HUES48 (cell line): Measurements from ENCODE around the gene C1orf21.
A peak's percentile ranks its signal among the peaks of the same experiment; 100 is the strongest.

Source experiments
- H3K27ac ChIP-seq: one replicate; pipeline ENCODE4 v1.7.0; 2013; ENCODE audit warnings: low read depth, low read length, inconsistent platforms
- H3K27me3 ChIP-seq: 2 replicates; pipeline ENCODE4 v1.6.1; 2013; ENCODE audit warnings: mild to moderate bottlenecking, low read length; ENCODE audit not compliant: control insufficient read depth, insufficient read depth
- H3K36me3 ChIP-seq: 2 replicates; pipeline ENCODE4 v1.6.1; 2013; ENCODE audit warnings: low read length; ENCODE audit not compliant: control insufficient read depth, insufficient read depth
- H3K4me1 ChIP-seq: 2 replicates; pipeline ENCODE4 v1.6.1; 2013; ENCODE audit warnings: mild to moderate bottlenecking, low read length; ENCODE audit not compliant: control insufficient read depth, insufficient read depth
- H3K4me3 ChIP-seq: 2 replicates; pipeline ENCODE4 v1.5.1; 2013; ENCODE audit warnings: mild to moderate bottlenecking, low read depth, low read length
- H3K9ac ChIP-seq: 2 replicates; pipeline ENCODE4 v1.6.1; 2013; ENCODE audit warnings: mild to moderate bottlenecking, low read depth, low read length, moderate library complexity
- H3K9me3 ChIP-seq: 2 replicates; pipeline ENCODE4 v1.6.1; 2013; ENCODE audit warnings: low read length; ENCODE audit not compliant: control insufficient read depth, insufficient read depth

C1orf21 gene

DNA sequence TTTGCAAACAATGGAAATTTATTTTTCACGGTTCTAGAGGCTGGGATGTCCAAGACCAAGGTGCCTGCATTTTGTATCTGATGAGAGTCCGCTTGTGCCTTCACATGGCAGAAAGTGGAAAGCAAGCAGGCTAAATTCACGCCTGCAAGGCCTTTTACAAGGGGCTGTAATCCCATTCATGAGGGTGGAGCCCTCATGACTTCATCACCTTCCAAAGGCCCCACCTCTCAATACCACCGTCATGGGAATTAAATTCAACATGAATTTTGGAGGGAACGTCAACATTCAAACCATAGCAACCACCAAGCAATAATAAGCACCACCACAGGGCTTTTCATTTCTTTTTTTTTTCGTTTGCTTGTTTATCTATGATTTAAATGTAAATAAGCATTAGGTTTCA lies 115.3 kb downstream of the C1orf21 start:
- Histone ChIP-seq H3K9ac (no peak overlapping the region), H3K27ac (no peak overlapping the region), H3K36me3 (no peaks in the 10 kb centered on the region), H3K4me3 (no peak overlapping the region), H3K27me3 (no peaks in the 10 kb centered on the region), H3K4me1 (peaks cover 52% of the 10 kb centered on the region), H3K9me3 (no peaks in the 10 kb centered on the region)

DNA sequence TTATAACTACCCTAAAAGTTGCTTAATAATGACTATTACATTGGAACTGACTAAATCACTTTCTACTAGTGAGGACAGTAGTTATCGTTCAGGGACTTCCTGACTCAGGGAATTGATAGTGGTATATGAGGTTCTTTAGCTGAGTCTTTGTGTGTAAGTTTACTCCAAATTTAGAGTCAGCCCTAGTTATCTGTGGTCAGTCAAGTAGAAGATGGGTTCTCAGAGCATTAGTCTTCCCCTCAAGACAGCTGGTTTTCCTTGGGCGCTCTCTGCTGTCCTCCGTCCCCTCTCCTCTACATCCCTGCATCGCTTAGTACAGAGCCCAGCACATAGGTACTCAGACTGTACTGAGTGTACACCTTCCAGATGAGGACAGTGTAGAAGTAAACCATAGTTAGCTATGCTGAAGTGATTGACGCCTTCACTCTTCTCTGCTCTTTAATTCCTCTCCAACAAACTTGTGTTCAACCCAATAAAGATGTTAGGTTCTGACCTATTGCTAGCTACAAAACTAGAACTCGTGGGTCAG lies 116.5 kb downstream of the C1orf21 start:
- no peaks in the 10 kb centered on the region for H3K9me3 ChIP-seq
- H3K27ac ChIP-seq = no peak overlapping the region
- no peak overlapping the region for H3K9ac ChIP-seq
- no peaks in the 10 kb centered on the region for H3K36me3 ChIP-seq
- no peaks in the 10 kb centered on the region for H3K27me3 ChIP-seq
- peaks cover 41% of the 10 kb centered on the region for H3K4me1 ChIP-seq
- no peak overlapping the region for H3K4me3 ChIP-seq

- H3K4me1 ChIP-seq = peaks cover 31% of the 10 kb centered on the region
- H3K9me3 ChIP-seq = no peaks in the 10 kb centered on the region
- H3K4me3 ChIP-seq = no peak overlapping the region
- H3K36me3 ChIP-seq = peaks cover under 1% of the 10 kb centered on the region; the same call in 1 of the 2 replicates
- H3K9ac ChIP-seq = 0 out of 2 replicates have a peak overlapping the region, but pooled peaks have one; percentile 37
- no peak overlapping the region for H3K27ac ChIP-seq
- no peaks in the 10 kb centered on the region for H3K27me3 ChIP-seq
Measured at GRCh38 chr1:184504040-184504954, 117.5 kb downstream of the C1orf21 start.

DNA sequence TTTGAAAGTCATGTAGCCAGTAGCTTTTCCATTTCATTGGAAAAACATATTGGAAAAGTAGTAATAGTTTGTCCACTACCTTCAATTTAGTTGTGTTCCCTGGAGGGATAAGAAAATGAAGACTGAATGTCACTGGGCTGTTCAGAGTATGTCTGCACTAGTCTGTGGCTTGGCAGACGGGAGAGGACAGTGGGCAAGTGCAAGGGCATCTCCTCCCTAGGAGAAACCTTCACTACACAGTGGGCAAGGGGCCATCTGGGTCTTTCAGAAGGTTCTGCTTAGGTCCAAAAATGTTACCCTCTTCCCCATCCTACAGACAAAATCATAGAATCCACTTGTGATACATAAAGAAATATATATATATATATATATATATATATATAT lies 118.1 kb downstream of the C1orf21 start:
- Histone ChIP-seq H3K4me3 (no peak overlapping the region), H3K36me3 (peaks cover 7% of the 10 kb centered on the region), H3K9me3 (no peaks in the 10 kb centered on the region), H3K27me3 (no peaks in the 10 kb centered on the region), H3K4me1 (peaks cover 24% of the 10 kb centered on the region), H3K27ac (no peak overlapping the region), H3K9ac (no peak overlapping the region)

DNA sequence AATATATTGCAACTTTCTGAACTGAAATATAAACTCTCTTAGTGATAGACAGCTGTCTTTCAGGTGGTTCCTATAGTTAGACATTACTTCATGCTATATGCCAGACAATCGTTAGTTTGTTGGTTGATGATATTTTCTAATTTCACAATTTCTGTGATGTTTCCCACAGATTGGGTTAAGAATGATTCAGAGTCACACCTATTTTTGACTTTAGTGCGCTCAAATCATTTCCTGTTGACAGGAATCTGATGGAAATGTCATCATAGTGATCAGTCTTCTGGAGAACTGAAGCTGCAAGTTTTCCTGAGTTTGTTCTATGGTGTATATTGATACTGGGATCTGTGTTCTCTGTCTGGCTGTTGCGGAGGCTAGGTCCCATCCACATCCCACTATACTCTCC lies 119.7 kb downstream of the C1orf21 start:
- H3K36me3 ChIP-seq = peaks cover 8% of the 10 kb centered on the region
- H3K27ac ChIP-seq = no peak overlapping the region
- no peak overlapping the region for H3K9ac ChIP-seq
- H3K4me1 ChIP-seq = peaks cover 19% of the 10 kb centered on the region
- no peaks in the 10 kb centered on the region for H3K9me3 ChIP-seq
- no peak overlapping the region for H3K4me3 ChIP-seq
- H3K27me3 ChIP-seq = no peaks in the 10 kb centered on the region

DNA sequence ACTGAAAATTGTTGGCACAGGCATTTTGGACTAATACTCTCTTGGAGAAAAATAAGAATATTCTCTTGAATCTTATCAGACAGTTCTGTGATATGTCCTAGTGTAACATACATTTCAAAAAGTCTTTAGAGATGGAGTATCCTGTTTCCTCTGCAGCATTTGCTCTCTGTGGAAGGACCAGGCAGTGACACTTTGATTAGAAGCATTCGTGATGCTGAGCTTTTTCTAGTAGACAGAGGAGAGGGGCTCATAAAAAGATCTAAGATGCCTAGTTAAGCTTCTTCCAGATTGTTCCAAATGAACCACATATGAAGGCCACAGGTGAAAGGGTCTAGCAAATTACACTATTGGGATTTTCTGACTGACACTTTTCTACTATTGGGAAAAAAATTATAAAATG lies 120.3 kb downstream of the C1orf21 start:
- Histone ChIP-seq H3K27me3 (no peaks in the 10 kb centered on the region), H3K4me3 (no peak overlapping the region), H3K27ac (no peak overlapping the region), H3K9me3 (no peaks in the 10 kb centered on the region), H3K9ac (no peak overlapping the region), H3K36me3 (peaks cover 8% of the 10 kb centered on the region), H3K4me1 (peaks cover 16% of the 10 kb centered on the region)

GRCh38 chr1:184507604-184508280 lies 120.9 kb downstream of the C1orf21 start:
- Histone ChIP-seq H3K27me3 (no peaks in the 10 kb centered on the region), H3K4me1 (peaks cover 16% of the 10 kb centered on the region), H3K27ac (no peak overlapping the region), H3K9ac (no peak overlapping the region), H3K4me3 (no peak overlapping the region), H3K9me3 (no peaks in the 10 kb centered on the region), H3K36me3 (peaks cover 8% of the 10 kb centered on the region)

DNA sequence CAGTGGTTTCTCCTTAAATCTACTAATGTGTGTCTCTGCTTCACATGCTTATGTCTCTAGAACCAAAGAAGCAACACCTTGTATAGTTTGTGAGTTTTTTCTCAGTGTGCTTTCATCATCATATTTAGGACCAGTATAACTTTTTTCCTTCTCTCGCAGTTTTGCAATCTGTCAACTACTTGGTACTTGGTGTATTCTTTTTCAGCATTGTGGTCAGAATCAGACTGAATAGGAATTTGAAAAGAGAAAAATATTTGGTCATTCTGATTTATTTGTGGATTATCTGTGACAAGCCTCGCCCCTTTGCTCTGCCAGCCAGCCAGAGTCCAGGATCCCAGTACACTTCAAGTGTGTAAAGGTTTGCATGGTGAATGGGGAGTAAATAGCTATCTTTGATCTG lies 122.3 kb downstream of the C1orf21 start:
- Histone ChIP-seq H3K9me3 (no peaks in the 10 kb centered on the region), H3K4me3 (no peak overlapping the region), H3K36me3 (peaks cover 8% of the 10 kb centered on the region), H3K27ac (no peak overlapping the region), H3K4me1 (peaks cover 17% of the 10 kb centered on the region), H3K27me3 (no peaks in the 10 kb centered on the region), H3K9ac (no peak overlapping the region)

DNA sequence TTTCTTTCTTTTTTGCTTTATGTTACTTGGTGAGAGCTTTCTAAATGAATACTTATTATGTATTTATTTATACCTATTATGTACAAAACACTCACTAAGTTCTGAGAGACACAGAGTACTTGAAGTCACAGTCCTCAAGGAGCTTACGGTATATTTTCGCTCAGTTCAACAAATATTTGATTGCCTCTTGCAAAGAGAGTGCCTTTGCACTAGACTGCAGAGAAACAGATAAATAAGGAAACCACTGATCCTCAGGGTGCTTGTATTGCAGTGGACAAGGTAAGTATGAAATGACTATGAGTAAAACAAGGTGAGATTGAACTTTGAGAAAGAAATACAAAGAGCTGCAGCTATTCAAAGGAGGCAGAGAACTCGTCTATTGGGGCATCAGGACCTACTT lies 123.3 kb downstream of the C1orf21 start:
- H3K9me3 ChIP-seq = no peaks in the 10 kb centered on the region
- peaks cover 11% of the 10 kb centered on the region; the same call in 1 of the 2 replicates for H3K4me1 ChIP-seq
- no peak overlapping the region for H3K9ac ChIP-seq

GRCh38 chr1:184512724-184513123 lies 125.9 kb downstream of the C1orf21 start:
- no peak overlapping the region for H3K9ac ChIP-seq
- H3K9me3 ChIP-seq = no peaks in the 10 kb centered on the region
- no peak overlapping the region for H3K27ac ChIP-seq
- peaks cover 11% of the 10 kb centered on the region; the same call in 1 of the 2 replicates for H3K4me1 ChIP-seq
- H3K27me3 ChIP-seq = no peaks in the 10 kb centered on the region
- H3K4me3 ChIP-seq = no peak overlapping the region
- H3K36me3 ChIP-seq = peaks cover 11% of the 10 kb centered on the region

More for the DNA sequence above, 123.3 kb downstream of the C1orf21 start:
- H3K36me3 ChIP-seq = peaks cover 8% of the 10 kb centered on the region
- H3K4me3 ChIP-seq = no peak overlapping the region
- no peak overlapping the region for H3K27ac ChIP-seq
- H3K27me3 ChIP-seq = no peaks in the 10 kb centered on the region

DNA sequence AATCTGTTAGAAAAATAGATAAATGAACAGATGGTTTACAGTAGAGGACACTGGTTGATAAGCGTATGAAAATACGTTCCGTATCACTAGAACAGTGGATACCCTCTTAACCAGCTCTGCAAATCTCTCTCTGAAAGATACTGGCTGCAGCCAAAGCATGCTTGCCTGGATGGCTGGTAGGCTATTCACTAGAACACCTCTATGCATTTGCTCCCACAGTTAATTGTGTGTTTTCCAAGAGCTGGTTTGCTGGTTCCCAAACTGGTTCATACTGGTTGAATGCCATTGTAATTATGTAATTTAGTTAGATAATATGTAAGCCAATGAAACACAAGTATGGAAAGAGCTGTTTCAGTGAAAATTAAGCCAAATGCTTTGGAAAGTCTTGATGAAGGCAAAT lies 126.6 kb downstream of the C1orf21 start:
- H3K4me1 ChIP-seq = peaks cover 11% of the 10 kb centered on the region; the same call in 1 of the 2 replicates
- no peak overlapping the region for H3K4me3 ChIP-seq
- no peaks in the 10 kb centered on the region for H3K9me3 ChIP-seq
- peak overlapping the region; percentile 40 for H3K27ac ChIP-seq
- peaks cover 11% of the 10 kb centered on the region for H3K36me3 ChIP-seq
- H3K27me3 ChIP-seq = no peaks in the 10 kb centered on the region
- no peak overlapping the region for H3K9ac ChIP-seq
